ENCODE results near the gene C17orf58. TPM values are rescaled to one million over a fixed set of nuclear protein-coding genes. Genes with fewer than 3 reads are reported as not detected.

The C17orf58 gene
- total and polyA plus RNA-seq, 2 experiments from 2014 or later = 14.9 to 18.9 TPM

- H3K9me3 ChIP-seq (ENCODE audit: low read depth) = no peaks in the 10 kb centered on the region
- 98% methylated on average over 5 of the region's 5 CpGs for WGBS (ENCODE audit: low lambda C conversion rate, missing lambda C conversion rate)
- H3K9me2 ChIP-seq (replicated peaks; ENCODE audit: insufficient read depth) = no peaks in the 10 kb centered on the region
- H3K4me2 ChIP-seq = no peak overlapping the region
- no peaks in the 10 kb centered on the region for H3K27me3 ChIP-seq
- no peak for DNase-seq (ENCODE audit: low spot score)
- peaks cover 8% of the 10 kb centered on the region for H3K36me3 ChIP-seq (replicated peaks; ENCODE audit: insufficient read depth, low read depth)
- no peaks in the 10 kb centered on the region for H3K79me2 ChIP-seq
- no peak for TF ChIP-seq CTCF (IDR thresholded peaks at IDR 0.05; ENCODE audit: poor library complexity)
- no peak for TF ChIP-seq EZH2phosphoT487 (IDR thresholded peaks at IDR 0.05; ENCODE audit: low read depth, severe bottlenecking, unreplicated experiment)
- TF ChIP-seq EZH2 (IDR thresholded peaks at IDR 0.05; ENCODE audit: borderline replicate concordance) = no peak
- H3K27ac ChIP-seq = no peak overlapping the region
- H2AFZ ChIP-seq = no peak overlapping the region
- H3K4me3 ChIP-seq = no peak overlapping the region
- no peaks in the 10 kb centered on the region for H4K20me1 ChIP-seq (ENCODE audit: insufficient read depth, poor library complexity, severe bottlenecking)
- H3K4me1 ChIP-seq (ENCODE audit: insufficient read depth) = no peaks in the 10 kb centered on the region
Observed at GRCh38 chr17:67944035-67944434, 52.2 kb downstream of the C17orf58 start.

DNA sequence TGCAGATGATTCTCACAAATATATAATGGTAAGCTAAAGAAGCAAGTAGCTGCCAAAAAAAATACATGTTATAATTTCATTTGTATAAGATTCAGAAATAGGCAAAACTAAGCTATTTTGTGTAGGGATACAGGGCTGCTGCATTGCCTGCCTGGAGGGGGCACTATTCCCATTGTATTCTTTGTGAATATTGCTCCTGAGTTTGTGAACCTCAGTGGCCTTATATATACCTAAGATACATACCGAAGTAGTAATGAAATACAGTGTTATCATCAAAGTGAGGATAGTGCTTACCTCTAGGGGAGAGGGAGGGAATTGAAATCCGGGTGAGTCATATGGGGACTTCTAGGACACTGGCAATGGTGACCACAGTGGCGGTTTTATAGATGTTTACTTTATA is 53.5 kb downstream of the C17orf58 start:
- Histone ChIP-seq H3K4me3 (no peak overlapping the region), H3K4me2 (no peak overlapping the region), H4K20me1 (ENCODE audit: insufficient read depth, poor library complexity, severe bottlenecking) (no peaks in the 10 kb centered on the region), H3K27me3 (no peaks in the 10 kb centered on the region), H3K27ac (no peak overlapping the region), H2AFZ (no peak overlapping the region), H3K4me1 (ENCODE audit: insufficient read depth) (no peaks in the 10 kb centered on the region), H3K36me3 (replicated peaks; ENCODE audit: insufficient read depth, low read depth) (peaks cover 8% of the 10 kb centered on the region), H3K9me3 (ENCODE audit: low read depth) (no peaks in the 10 kb centered on the region), H3K9me2 (replicated peaks; ENCODE audit: insufficient read depth) (no peaks in the 10 kb centered on the region), H3K79me2 (no peaks in the 10 kb centered on the region)
- peak; percentile 37 for TF ChIP-seq CTCF (IDR thresholded peaks at IDR 0.05; ENCODE audit: poor library complexity)
- no peak for TF ChIP-seq EZH2 (IDR thresholded peaks at IDR 0.05; ENCODE audit: borderline replicate concordance)
- peak; percentile 5 for DNase-seq (ENCODE audit: low spot score)
- 97% methylated on average over 3 of the region's 3 CpGs for WGBS (ENCODE audit: low lambda C conversion rate, missing lambda C conversion rate)

Small RNA genes lying within 50 kb of the gene (small RNA-seq; reads per million reads assigned to genes)
- gene RN7SL622P = not detected

Other genes with a start within 250 kb of the C17orf58 start
- gene BPTF, start 171.0 kb downstream of the C17orf58 start, total RNA-seq = 46.3 and 51.9 TPM in 2 replicates
- 38.1 and 48.9 TPM in 2 replicates for gene BPTF, start 171.0 kb downstream of the C17orf58 start, polyA plus RNA-seq
- gene KPNA2, start 39.3 kb upstream of the C17orf58 start, total RNA-seq = 62.6 and 72.1 TPM in 2 replicates
- gene KPNA2, start 39.3 kb upstream of the C17orf58 start, polyA plus RNA-seq = 99.5 and 109 TPM in 2 replicates

Data from hepatocyte (in vitro differentiated cells).